Smooth muscle cell of bladder (primary cell): ENCODE results near the gene ZNF710. TPM values are rescaled to one million over a fixed set of nuclear protein-coding genes. Genes with fewer than 3 reads are reported as not detected.

Experiments
- total RNA-seq: library from RNA; depleted of rRNA; stranded (reverse); fragments of >200 nt; gene quantifications from 2 replicates; pipeline ENCODE4 v1.2.3, GENCODE V29; 2014

ZNF710 gene, protein sequence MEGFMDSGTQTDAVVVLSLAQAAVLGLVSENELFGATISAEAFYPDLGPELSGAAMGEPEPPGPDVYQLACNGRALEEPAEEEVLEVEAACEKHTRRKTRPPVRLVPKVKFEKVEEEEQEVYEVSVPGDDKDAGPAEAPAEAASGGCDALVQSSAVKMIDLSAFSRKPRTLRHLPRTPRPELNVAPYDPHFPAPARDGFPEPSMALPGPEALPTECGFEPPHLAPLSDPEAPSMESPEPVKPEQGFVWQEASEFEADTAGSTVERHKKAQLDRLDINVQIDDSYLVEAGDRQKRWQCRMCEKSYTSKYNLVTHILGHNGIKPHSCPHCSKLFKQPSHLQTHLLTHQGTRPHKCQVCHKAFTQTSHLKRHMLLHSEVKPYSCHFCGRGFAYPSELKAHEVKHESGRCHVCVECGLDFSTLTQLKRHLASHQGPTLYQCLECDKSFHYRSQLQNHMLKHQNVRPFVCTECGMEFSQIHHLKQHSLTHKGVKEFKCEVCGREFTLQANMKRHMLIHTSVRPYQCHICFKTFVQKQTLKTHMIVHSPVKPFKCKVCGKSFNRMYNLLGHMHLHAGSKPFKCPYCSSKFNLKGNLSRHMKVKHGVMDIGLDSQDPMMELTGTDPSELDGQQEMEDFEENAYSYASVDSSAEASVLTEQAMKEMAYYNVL
- total RNA-seq: 5.7 and 6.2 TPM in 2 replicates

DNA sequence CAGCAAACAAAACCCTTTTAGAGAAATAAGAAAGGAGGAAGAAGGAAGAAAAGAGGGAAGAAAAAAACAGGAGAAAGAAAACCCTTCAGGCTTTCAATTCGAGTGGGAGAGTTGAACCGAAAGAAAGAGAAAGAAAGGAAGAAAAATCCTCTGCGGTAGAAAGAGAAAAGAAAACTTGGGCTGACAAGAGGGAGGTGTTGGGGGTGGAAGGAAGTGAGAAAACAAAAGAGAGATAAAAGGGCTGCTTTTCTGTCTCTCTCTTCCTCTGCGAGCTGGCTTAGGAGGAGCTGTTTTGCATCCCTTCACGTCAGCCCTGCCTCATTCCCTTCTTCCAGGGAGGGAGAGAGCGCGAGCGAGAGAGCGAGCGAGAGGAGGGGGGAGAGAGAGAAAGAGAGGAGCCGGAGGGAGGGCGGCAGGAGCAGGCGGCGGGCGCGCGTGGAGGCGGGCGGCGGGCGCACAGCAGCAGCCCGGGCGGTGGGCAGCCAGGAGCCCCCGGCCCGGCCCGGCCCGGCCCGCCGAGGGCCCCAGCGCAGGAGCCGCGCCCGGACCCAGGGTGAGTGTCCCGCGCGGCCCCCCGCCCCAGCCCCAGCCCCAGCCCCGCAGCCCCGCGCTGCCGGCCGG is at the start of gene ZNF710:
ZNF710 (plus strand) TSS at position 263 of the 621 bp plus-strand sequence. CDS start 65,814 bp downstream, outside the sequence.

DNA sequence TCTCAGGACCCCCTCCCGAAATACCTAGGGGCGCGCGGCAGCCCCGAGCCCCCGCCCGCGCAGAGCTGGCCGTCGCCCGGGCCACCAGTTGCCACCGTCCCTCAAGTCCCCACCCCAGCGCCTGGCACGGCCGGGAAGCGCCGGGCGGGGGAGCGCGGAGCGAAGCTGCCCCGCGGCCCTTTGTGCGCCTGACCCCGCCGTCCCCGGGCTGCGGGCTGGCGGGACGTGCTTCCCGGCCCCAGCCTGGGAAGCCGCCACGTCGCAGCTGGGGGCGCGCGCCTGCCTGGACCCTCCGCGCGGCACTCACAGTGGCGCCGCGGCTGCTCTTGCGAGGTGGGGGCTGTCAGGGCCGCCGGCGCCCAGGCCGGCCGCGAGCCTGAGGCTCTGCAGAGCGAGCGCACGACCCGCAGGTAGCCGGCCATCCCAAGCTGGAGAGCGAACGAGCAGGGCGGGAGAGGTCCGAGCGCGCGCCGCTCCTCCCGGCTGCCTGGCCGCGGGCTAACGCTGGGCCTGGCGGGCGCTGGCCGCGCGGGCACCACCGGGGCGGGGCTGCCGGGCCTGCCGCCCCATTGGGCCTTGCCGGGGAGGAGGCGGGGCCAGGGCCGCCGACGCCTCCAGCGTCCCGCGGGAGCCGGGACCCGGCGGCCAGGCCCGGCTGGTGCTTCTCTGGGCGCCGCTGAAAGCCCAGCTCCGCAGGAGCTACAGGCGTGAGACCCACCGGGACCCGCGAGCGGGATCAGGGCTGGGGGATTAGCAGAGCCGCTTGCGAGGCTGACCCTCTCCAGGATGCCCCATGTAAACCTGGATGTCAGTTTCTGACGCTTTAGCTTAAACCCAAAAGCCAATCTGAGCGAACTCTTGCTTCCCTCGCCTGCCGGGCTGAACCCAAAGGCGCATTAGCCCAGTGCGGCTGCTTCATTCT is 101.1 kb downstream of the ZNF710 start, which contains the start of gene IDH2:
IDH2 (minus strand) TSS at position 500 of the 922 bp plus-strand sequence; CDS start at position 422, 78 bp downstream.

Other genes starting within 250 kb of the ZNF710 start
- gene MESP2, start 225.0 kb upstream of the ZNF710 start, total RNA-seq: 0.37 and 0.57 TPM in 2 replicates
- gene ANPEP, start 186.5 kb upstream of the ZNF710 start, total RNA-seq: 53.2 and 75.0 TPM in 2 replicates
- gene AP3S2, start 107.3 kb upstream of the ZNF710 start, total RNA-seq: 39.9 and 52.9 TPM in 2 replicates
- 9.8 and 11.8 TPM in 2 replicates for gene ARPIN, start 88.4 kb upstream of the ZNF710 start, total RNA-seq
- 71.6 and 75.5 TPM in 2 replicates for gene IDH2, start 101.1 kb downstream of the ZNF710 start, total RNA-seq
- 28.3 and 29.1 TPM in 2 replicates for gene SEMA4B, start 200.0 kb downstream of the ZNF710 start, total RNA-seq
- gene CIB1, start 232.6 kb downstream of the ZNF710 start, total RNA-seq: 41.2 and 46.6 TPM in 2 replicates
- gene GDPGP1, start 232.9 kb downstream of the ZNF710 start, total RNA-seq: 7.2 and 8.5 TPM in 2 replicates
- gene TTLL13, start 248.2 kb downstream of the ZNF710 start, total RNA-seq: 0.09 and 0.14 TPM in 2 replicates